Measurements from ENCODE around the gene FHL3. TPM values are rescaled to one million over a fixed set of nuclear protein-coding genes. Genes with fewer than 3 reads are reported as not detected.

FHL3 gene
- total and polyA plus RNA-seq, 2 of the 8 experiments (the other 6 are each of a cell fraction or from before 2014, with no cell fraction given), result 14.3 to 35.6 TPM

- TF ChIP-seq JUN (IDR thresholded peaks at IDR 0.05; ENCODE audit: low read depth, low read length) (peak; percentile 86), SP1 (IDR thresholded peaks at IDR 0.05; ENCODE audit: low read depth, low read length) (no peak), ASH2L (IDR thresholded peaks at IDR 0.05; ENCODE audit: low read length) (no peak), ATF2 (IDR thresholded peaks at IDR 0.05; ENCODE audit: low read length) (peak; percentile 94), POLR2A (IDR thresholded peaks at IDR 0.05; ENCODE audit: control extremely low read depth in 1 of 2, low read depth in 2 of 2, low read length in 2 of 2) (peak in 1 of 2 experiments; percentile 23; a peak in 1 of 3 replicates), YY1 (IDR thresholded peaks at IDR 0.05; ENCODE audit: low read depth, low read length) (no peak), CTBP2 (IDR thresholded peaks at IDR 0.05; ENCODE audit: borderline replicate concordance, insufficient read depth, insufficient read length, low read length) (no peak), USF2 (IDR thresholded peaks at IDR 0.05; ENCODE audit: low read length) (no peak), MAX (IDR thresholded peaks at IDR 0.05) (no peak), EZH2 (IDR thresholded peaks at IDR 0.05; ENCODE audit: low read depth, low read length, severe bottlenecking) (no peak), CREB1 (IDR thresholded peaks at IDR 0.05) (no peak), CHD2 (IDR thresholded peaks at IDR 0.05; ENCODE audit: low read length) (no peak)
These were observed 4.5 kb downstream of the FHL3 start (continued) for GRCh38 chr1:38000529-38001455.
